Sigmoid colon (tissue), 4 donors: ENCODE results near the gene NCAPD3.

ENCODE experiments used
- CTCF ChIP-seq, 4 experiments: fragments of 450-650 bp in 3 of 4; fragments of 200-600 bp in 1 of 4; IDR thresholded peaks; one replicate each; pipeline ENCODE4 v1.5.1; 2016 to 2019; ENCODE audit warnings: antibody characterized with exemption in 4 of 4, mild to moderate bottlenecking in 3 of 4, moderate library complexity in 2 of 4
- EP300 ChIP-seq, 4 donors: sonication (generic); formaldehyde crosslinking; IDR thresholded peaks; one replicate each; pipeline ENCODE4 v1.6.1; 2017; ENCODE audit warnings: antibody characterized with exemption in 4 of 4
- POLR2A ChIP-seq, 2 donors: fragments of 450-650 bp; IDR thresholded peaks; one replicate each; pipeline ENCODE4 v1.6.1; 2016; ENCODE audit warnings: antibody characterized with exemption in 2 of 2, mild to moderate bottlenecking in 2 of 2, moderate library complexity in 2 of 2
- POLR2AphosphoS5 ChIP-seq, 4 donors: sonication (generic); formaldehyde crosslinking; IDR thresholded peaks; one replicate each; pipeline ENCODE4 v1.6.1; 2017; ENCODE audit warnings: antibody characterized with exemption in 4 of 4

GRCh38 chr11:134200688-134201087 is 23.1 kb downstream of the NCAPD3 start:
- TF ChIP-seq CTCF (IDR thresholded peaks at IDR 0.05): no peak
- no peak for TF ChIP-seq POLR2AphosphoS5 (IDR thresholded peaks at IDR 0.05)
- no peak for TF ChIP-seq EP300 (IDR thresholded peaks at IDR 0.05)
- TF ChIP-seq POLR2A (IDR thresholded peaks at IDR 0.05): no peak
